OCI-LY1 (cell line): ENCODE results near the gene TCF3.
"Not testable (repeated sequence)": the region's sequence is repeated elsewhere in the genome, so short reads cannot be mapped to it uniquely, and the experiment has no call there.

Experiments used
- H2AFZ ChIP-seq: fragments of 200-600 bp; sonication (generic), shearing (Covaris generic); 2 replicates; pipeline ENCODE4 v1.6.0; 2014; ENCODE audit warnings: antibody characterized with exemption, mild to moderate bottlenecking, low read length
- H3F3A ChIP-seq: fragments of 200-600 bp; sonication (generic), shearing (Covaris generic); 2 replicates; pipeline ENCODE4 v1.6.0; 2014; ENCODE audit warnings: mild to moderate bottlenecking, antibody characterized with exemption, low read length, moderate library complexity; ENCODE audit not compliant: insufficient read depth
- H3K27ac ChIP-seq: fragments of 200-600 bp; sonication (generic); 2 replicates; pipeline ENCODE4 v1.5.1; 2014; ENCODE audit warnings: low read length, mixed run types, mild to moderate bottlenecking, low read depth; ENCODE audit not compliant: poor library complexity, severe bottlenecking
- H3K27me3 ChIP-seq: fragments of 200-600 bp; sonication (generic); 2 replicates; pipeline ENCODE4 v1.6.0; 2014; ENCODE audit warnings: antibody characterized with exemption, mild to moderate bottlenecking, low read length, moderate library complexity; ENCODE audit not compliant: insufficient read depth
- H3K36me3 ChIP-seq: fragments of 200-600 bp; sonication (generic); 2 replicates; pipeline ENCODE4 v1.6.1; 2014; ENCODE audit warnings: mild to moderate bottlenecking, antibody characterized with exemption, low read length, moderate library complexity, mixed read lengths; ENCODE audit not compliant: insufficient read depth
- H3K4me1 ChIP-seq: fragments of 200-600 bp; sonication (generic); 2 replicates; pipeline ENCODE4 v1.5.1; 2014; ENCODE audit warnings: mild to moderate bottlenecking, low read length, moderate library complexity; ENCODE audit not compliant: insufficient read depth, severe bottlenecking
- H3K4me2 ChIP-seq: fragments of 200-600 bp; sonication (generic), shearing (Covaris generic); 2 replicates; pipeline ENCODE4 v1.6.1; 2014; ENCODE audit warnings: low read length
- H3K4me3 ChIP-seq: fragments of 200-600 bp; sonication (generic); 2 replicates; pipeline ENCODE4 v1.5.1; 2014; ENCODE audit warnings: low read length, low read depth, mild to moderate bottlenecking, mixed read lengths; ENCODE audit not compliant: poor library complexity, severe bottlenecking
- H3K79me2 ChIP-seq: fragments of 200-600 bp; shearing (Covaris generic); 2 replicates; pipeline ENCODE4 v1.6.1; 2016; ENCODE audit warnings: mixed run types, low read length, mixed read lengths; ENCODE audit not compliant: insufficient read depth
- H3K9ac ChIP-seq: fragments of 200-600 bp; sonication (generic), shearing (Covaris generic); 2 replicates; pipeline ENCODE4 v1.6.1; 2014; ENCODE audit warnings: mild to moderate bottlenecking, low read length, mixed read lengths
- H3K9me2 ChIP-seq: fragments of 200-600 bp; sonication (generic), shearing (Covaris generic); 2 replicates; pipeline ENCODE4 v1.6.1; 2014; ENCODE audit warnings: low read depth, mild to moderate bottlenecking, low read length, mixed read lengths
- H3K9me3 ChIP-seq: fragments of 200-600 bp; shearing (Covaris generic); 2 replicates; pipeline ENCODE4 v1.6.1; 2014; ENCODE audit warnings: low read length, mixed read lengths
- H4K20me1 ChIP-seq: fragments of 200-600 bp; sonication (generic), shearing (Covaris generic); 2 replicates; pipeline ENCODE4 v1.6.0; 2016; ENCODE audit warnings: mild to moderate bottlenecking, low read length; ENCODE audit not compliant: insufficient read depth
- EZH2 ChIP-seq: fragments of 200-600 bp; sonication (generic), shearing (Covaris generic); IDR thresholded peaks from 2 replicates; pipeline ENCODE4 v1.8.0; 2017; ENCODE audit warnings: borderline replicate concordance, mixed run types, mild to moderate bottlenecking, antibody characterized with exemption, low read length, moderate library complexity, mixed read lengths
- TF ChIP-seq, protein P1 (sequence below): fragments of 200-600 bp; sonication (generic), shearing (Covaris generic); IDR thresholded peaks from 2 replicates; pipeline ENCODE4 v1.5.1; 2017; ENCODE audit warnings: mild to moderate bottlenecking, antibody characterized with exemption, low read length, moderate library complexity, mixed read lengths

TCF3 gene

DNA sequence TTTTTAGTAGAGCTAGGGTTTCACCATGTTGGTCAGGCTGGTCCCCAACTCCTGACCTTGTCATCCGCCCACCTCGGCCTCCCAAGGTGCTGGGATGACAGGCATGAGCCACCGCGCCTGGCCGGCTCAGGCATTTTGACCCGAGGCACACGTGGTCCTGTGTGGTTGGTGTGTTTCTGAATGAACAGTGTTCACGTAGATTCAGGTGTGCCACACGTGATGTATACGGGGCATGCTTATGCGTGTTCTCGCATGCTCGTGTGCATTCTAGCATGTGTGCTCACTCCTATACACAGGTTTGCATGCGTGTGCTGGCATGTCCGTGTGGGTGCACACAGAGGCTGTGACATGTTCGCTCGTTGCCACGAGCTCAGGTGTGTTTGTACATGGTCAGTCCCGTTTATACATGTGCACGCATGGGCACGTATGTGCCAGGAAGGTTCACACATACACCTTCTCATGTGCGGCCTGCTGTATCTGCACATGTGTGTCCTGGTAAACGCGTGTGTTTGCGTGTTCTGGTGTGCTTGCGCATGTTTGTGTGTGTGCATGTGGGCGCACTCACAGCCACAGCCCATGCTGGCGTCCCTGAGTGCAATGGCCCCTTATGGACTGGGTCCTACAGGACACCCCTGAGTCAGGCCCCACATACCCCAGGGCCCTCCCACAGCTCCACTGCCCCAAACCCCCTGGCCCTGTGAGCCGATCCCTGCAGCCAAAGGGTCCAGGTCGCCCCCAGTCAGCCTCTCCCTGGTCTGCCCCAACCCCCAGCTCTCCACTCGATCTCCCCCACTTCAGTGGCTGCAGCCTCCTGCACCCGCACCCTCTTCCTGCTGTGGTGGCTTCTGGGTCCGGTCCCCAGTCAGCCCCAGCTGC lies 20.6 kb upstream of the TCF3 start:
- H3K36me3 ChIP-seq: no peaks in the 10 kb centered on the region
- no peaks in the 10 kb centered on the region for H3K79me2 ChIP-seq
- H3K4me1 ChIP-seq: peaks cover 39% of the 10 kb centered on the region
- no peaks in the 10 kb centered on the region for H3K9me2 ChIP-seq
- H3F3A ChIP-seq: 0 out of 2 replicates have a peak, but pooled peaks cover 4% of the 10 kb centered on the region
- no peak overlapping the region for H3K4me2 ChIP-seq
- H3K27me3 ChIP-seq: 0 out of 2 replicates have a peak, but pooled peaks cover under 1% of the 10 kb centered on the region
- no peaks in the 10 kb centered on the region for H4K20me1 ChIP-seq
- no peak overlapping the region for H3K9ac ChIP-seq
- H3K9me3 ChIP-seq: no peaks in the 10 kb centered on the region
- H3K4me3 ChIP-seq: no peak overlapping the region
- TF ChIP-seq, protein P1, sequence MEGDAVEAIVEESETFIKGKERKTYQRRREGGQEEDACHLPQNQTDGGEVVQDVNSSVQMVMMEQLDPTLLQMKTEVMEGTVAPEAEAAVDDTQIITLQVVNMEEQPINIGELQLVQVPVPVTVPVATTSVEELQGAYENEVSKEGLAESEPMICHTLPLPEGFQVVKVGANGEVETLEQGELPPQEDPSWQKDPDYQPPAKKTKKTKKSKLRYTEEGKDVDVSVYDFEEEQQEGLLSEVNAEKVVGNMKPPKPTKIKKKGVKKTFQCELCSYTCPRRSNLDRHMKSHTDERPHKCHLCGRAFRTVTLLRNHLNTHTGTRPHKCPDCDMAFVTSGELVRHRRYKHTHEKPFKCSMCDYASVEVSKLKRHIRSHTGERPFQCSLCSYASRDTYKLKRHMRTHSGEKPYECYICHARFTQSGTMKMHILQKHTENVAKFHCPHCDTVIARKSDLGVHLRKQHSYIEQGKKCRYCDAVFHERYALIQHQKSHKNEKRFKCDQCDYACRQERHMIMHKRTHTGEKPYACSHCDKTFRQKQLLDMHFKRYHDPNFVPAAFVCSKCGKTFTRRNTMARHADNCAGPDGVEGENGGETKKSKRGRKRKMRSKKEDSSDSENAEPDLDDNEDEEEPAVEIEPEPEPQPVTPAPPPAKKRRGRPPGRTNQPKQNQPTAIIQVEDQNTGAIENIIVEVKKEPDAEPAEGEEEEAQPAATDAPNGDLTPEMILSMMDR: no peak
- TF ChIP-seq EZH2: no peak
- H2AFZ ChIP-seq: no peak overlapping the region
- H3K27ac ChIP-seq: no peak overlapping the region

- Histone ChIP-seq H3K4me1 (peaks cover 46% of the 10 kb centered on the region), H3F3A (0 out of 2 replicates have a peak, but pooled peaks cover 4% of the 10 kb centered on the region), H3K4me3 (peak overlapping the region; percentile 56), H3K4me2 (peak overlapping the region; percentile 87), H3K9ac (peak overlapping the region; percentile 71), H4K20me1 (no peaks in the 10 kb centered on the region), H3K79me2 (no peaks in the 10 kb centered on the region), H3K9me2 (no peaks in the 10 kb centered on the region), H2AFZ (no peak overlapping the region), H3K36me3 (no peaks in the 10 kb centered on the region), H3K27ac (peak overlapping the region; percentile 98), H3K27me3 (no peaks in the 10 kb centered on the region), H3K9me3 (no peaks in the 10 kb centered on the region)
- TF ChIP-seq, protein P1: peak; percentile 91
- TF ChIP-seq EZH2: no peak
Measured at GRCh38 chr19:1672038-1672768, 19.8 kb upstream of the TCF3 start.

DNA sequence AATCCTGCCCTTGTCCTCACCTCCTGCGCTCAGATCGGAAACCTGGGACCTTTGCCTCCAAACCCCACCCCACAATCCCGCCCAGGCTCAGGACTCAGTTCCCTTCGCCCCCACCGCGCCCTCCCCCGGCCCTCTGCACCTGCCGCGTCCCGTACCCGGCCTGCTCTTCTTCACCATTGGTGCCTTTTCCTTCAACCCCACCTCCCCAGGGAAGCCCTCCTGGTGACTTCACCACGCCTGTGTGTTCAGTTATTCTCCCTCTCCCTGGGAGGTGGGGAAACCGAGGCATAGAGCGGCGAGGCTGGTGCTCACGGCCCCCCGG lies 19.3 kb upstream of the TCF3 start:
- Histone ChIP-seq H3K9me2 (no peaks in the 10 kb centered on the region), H3F3A (0 out of 2 replicates have a peak, but pooled peaks cover 4% of the 10 kb centered on the region), H3K36me3 (no peaks in the 10 kb centered on the region), H3K4me3 (peak overlapping the region; percentile 56), H3K27me3 (no peaks in the 10 kb centered on the region), H4K20me1 (no peaks in the 10 kb centered on the region), H3K79me2 (no peaks in the 10 kb centered on the region), H3K9ac (peak overlapping the region; percentile 71; the same call in 1 of the 2 replicates), H3K9me3 (no peaks in the 10 kb centered on the region), H3K4me2 (peak overlapping the region; percentile 87), H3K4me1 (peaks cover 51% of the 10 kb centered on the region), H3K27ac (peak overlapping the region; percentile 98), H2AFZ (no peak overlapping the region)
- no peak for TF ChIP-seq EZH2

GRCh38 chr19:1670747-1671146 lies 18.3 kb upstream of the TCF3 start:
- not testable (repeated sequence) for H3K79me2 ChIP-seq, H3K4me3 ChIP-seq, H3K36me3 ChIP-seq, H3F3A ChIP-seq, H3K9me3 ChIP-seq, H3K4me2 ChIP-seq, H2AFZ ChIP-seq, H3K27me3 ChIP-seq, H3K9ac ChIP-seq, H4K20me1 ChIP-seq, H3K9me2 ChIP-seq
- H3K4me1 ChIP-seq: peaks cover 59% of the 10 kb centered on the region
- H3K27ac ChIP-seq: peak overlapping the region; percentile 98
